NCI-H526 treated with DMSO at 0.1 percent for 48 hours (cell line): ENCODE measurements around the gene GPC5.
"Not testable (repeated sequence)": the region's sequence is repeated elsewhere in the genome, so short reads cannot be mapped to it uniquely, and the experiment has no call there.

Experiments
- DNase-seq: peaks from one replicate; lab custom pipeline; 2025; lab: John Stamatoyannopoulos, UW

GPC5 gene

DNA sequence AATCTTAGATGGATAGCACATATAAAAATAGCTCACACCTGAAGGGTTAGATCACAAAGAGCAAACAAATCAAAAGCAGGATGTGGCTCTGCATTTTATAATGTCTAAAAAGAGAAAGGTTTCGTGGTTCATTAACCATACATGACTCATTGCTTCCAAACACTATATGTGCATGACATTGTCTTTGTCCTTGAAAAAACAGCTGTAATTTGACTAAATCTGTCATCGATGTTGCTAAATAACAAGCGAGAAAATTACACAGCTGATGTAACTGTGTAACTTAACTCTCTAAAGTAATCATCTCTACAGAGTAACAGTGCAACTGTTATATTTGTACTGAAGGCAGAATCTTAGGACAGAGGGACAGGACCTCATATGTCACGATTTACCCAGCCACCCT lies 1445.1 kb downstream of the GPC5 start:
- no peak for DNase-seq

DNA sequence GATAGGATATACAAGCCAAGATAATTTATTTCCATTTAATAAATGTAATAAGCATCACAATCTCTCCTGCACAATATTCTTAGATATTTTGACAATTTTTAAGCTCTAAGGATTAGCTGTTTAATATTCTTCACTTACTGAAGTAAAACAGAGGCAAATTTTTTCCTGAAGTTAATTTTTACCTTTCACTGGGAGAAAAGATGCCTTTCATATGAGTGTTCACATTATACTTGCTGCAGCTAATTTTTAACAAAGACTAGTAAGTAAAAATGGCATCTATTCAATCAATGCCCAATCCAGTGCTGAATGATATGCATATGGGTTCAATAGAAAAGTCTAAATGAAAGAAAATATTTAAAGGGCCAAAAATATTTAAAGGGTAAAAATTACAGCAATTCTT lies 1451.0 kb downstream of the GPC5 start:
- no peak for DNase-seq

DNA sequence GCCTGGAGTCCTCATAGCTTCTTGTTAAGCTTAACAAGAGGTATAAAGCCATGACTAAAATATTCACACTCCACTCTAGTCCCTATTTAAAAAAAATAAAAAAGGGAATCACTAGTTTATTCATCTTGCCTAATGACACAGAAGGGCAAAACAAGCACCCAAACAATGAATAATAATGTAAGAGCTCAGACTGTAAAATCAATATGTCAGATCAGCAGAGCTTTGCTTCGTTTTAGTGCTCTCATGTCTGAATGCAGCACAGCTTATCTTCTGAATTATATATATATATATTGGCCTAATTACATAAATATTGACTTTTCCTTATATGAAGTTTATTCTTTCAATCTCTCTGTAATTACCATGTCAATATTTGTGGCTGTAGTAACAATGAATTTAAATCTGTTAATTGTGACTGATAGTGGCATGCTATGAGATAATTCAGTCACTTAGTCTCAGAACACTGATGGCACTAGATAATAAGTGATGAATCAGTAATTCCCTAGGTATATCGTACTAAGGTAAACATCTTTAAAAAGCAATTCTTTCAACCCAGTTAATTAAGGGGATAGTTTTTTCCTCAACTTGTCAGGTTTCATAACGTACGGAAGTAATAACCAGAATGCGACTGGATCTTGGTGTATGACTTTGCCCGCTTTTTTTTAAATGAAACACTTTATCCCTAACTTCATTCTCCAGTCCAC lies 1466.3 kb downstream of the GPC5 start:
- DNase-seq = no peak

DNA sequence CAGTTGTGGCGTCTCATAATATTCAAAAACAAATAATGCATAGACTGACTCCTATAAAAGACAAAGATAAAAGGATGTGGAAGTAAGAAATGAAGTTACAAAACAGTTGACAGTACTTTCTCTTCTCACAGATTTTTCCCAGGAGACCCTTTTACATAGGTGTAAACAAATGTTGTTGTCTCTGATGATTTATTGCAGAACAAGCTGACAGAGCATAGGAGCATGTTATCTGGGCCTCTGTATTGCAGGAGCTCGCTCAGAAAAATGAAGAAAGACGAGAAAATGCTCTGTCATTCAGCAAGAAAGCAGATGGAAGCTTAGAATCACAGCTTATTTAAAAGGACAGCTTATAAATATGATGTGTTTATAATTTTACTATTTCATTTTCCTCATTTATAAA lies 1474.6 kb downstream of the GPC5 start:
- no peak for DNase-seq

DNA sequence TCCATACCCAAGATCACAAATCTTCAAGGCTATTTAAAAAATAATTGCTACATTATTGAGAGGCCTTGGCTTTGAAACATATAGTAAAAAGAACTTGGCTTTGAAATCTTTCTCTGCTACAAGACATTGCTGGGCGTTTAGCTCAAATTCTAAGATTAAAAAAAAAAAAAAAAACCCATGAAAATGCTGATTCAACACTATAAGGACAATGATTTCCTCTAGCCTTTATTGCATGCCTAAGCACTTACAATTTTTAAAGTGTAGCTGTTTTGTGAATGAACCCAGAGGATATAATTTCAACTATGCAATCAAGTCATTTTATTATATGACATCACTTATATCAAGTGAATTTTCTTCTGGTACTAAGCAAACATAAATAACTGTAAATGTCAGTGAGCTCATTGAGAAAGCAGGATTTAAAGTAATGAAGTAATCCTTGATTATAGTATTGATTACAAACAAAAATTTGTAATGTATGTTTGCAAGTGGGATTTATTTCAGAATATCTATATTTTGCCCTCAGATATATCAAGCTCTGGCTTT lies 1488.2 kb downstream of the GPC5 start:
- DNase-seq = no peak

DNA sequence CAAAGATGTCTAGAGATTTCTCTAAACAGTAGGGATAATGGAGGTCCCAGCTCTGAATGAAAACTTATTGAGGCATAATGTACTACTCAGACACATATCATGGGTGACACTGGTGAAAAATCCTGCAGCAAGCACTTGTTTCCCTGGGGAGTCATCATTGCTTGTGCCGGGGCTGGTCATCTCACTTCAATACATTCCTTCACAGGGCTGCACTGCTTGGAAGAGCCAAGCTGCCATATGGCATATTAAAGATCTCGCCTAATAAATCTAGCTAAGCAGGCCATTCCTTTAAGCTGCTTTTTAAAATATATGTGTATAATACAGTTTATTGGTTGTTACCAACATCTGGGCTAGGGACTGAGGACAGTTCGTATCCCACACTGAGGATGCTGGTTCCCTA lies 1496.0 kb downstream of the GPC5 start:
- no peak for DNase-seq

DNA sequence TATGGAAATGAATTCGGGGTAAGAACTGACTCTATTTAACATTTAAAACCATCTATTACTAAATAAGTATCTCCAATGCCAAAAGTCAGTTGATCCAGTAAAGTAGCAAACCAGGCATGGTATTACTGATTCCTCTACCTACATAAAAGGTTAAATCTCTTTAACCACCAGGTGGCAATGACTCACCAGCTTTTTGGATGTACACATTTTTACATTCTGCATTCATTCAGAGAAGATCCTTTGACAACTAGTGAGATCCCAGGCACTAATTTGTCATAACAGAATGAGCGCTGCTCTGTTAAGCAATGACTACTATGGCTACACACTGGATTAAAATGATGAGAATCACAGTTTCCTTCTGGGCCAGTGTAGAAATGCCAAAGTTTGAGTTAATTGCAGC lies 1498.4 kb downstream of the GPC5 start:
- DNase-seq = no peak

DNA sequence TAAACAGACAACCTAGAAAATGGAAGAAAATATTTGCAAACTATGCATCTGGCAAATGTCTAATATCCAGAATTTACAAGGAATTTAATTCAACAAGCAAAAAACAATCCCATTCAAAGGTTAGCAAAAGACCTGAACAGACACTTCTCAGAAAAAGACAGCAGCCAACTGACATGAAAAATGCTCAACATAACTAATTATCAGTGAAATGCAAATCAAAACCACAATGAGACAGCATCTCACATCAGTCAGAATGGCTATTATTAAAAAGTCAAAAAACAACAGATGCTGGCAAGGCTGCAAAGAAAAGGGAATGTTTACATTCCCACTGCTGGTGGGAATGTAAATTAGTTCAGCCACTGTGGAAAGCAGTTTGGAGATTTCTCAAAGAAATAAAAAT lies 1500.5 kb downstream of the GPC5 start:
- DNase-seq = not testable (repeated sequence)

DNA sequence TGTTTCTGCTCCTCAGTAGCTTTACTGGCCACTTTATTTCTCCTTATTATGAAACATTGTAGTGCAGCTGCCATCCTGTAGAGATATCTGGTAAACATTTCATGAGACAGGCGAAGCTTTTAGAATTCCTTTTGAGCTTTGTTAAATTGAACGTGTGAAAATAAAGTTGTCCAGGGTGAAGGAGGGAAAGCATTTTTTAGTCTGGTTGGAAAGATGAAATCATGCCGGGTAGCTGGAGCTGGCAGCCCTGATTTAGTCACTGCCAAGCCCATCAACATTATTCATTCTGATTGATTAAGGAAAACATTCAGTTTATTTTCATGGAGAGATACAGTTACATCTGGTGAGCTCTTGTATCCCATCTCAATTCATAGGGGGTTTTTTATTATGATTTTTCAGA lies 1502.0 kb downstream of the GPC5 start:
- no peak for DNase-seq

DNA sequence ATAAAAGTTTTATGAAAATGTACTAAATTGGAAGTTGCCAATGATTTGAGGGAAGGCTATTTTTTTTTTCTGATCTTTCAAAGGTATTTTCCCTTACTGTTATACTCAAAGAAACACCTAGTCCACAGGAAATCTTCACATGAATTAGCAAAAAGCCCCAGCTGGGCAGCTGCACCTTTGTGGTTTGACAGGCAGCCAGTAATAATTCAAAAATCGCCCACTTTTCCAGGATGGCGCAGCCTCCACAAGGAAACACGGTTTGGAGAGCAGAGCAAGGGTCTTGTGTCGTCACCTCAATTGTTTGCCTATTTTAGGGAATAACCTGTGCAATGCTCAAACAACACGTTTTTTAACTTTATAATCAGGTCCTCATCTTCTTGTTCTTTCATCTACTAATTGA lies 1503.3 kb downstream of the GPC5 start:
- DNase-seq = no peak

DNA sequence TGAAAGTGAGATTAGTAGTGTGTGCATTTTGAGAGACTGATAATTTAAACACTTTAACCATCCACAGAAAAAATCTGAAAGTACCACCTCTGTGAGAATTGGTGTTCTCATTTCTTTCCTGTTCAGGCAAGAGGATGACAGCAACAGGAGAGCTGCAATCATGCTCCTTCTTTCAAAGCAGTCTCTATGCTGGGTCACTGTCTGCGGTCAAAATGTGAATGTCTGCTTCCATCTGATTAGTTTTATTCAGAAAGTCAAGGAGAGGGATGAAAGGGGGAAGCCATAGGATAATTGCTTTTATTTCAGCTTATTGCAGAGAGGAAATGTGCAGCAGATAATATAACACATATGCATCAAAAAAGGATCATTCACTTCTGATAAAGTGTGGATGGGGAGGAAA lies 1514.2 kb downstream of the GPC5 start:
- DNase-seq = no peak

DNA sequence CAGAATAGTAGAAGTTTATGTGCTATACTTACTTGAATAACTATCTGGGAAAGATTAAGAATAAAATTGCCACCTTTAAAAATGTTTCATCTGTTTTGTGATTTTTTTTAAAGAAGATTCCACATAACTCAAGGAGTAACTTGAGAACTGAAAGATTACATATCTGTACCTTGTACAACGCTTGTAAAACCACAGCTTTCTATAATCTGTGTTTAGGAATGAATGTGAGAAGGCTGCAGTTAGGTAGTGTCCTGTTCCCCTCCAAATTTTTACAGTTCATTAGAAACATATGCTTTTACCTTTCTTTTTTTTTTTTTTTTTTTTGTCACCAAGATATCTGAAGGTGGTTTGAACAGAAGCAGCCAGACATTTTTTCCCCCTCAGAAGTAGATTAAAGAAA lies 1515.4 kb downstream of the GPC5 start:
- no peak for DNase-seq
